ENCODE data around the gene TMC6. TPM values are rescaled to one million over a fixed set of nuclear protein-coding genes. Genes with fewer than 3 reads are reported as not detected.
A peak's percentile ranks its signal among the peaks of the same experiment; 100 is the strongest.

TMC6 gene
- total and polyA plus RNA-seq, 2 of the 4 experiments (the other 2 are of a cell fraction) = 0.19 TPM; not detected in 1

DNA sequence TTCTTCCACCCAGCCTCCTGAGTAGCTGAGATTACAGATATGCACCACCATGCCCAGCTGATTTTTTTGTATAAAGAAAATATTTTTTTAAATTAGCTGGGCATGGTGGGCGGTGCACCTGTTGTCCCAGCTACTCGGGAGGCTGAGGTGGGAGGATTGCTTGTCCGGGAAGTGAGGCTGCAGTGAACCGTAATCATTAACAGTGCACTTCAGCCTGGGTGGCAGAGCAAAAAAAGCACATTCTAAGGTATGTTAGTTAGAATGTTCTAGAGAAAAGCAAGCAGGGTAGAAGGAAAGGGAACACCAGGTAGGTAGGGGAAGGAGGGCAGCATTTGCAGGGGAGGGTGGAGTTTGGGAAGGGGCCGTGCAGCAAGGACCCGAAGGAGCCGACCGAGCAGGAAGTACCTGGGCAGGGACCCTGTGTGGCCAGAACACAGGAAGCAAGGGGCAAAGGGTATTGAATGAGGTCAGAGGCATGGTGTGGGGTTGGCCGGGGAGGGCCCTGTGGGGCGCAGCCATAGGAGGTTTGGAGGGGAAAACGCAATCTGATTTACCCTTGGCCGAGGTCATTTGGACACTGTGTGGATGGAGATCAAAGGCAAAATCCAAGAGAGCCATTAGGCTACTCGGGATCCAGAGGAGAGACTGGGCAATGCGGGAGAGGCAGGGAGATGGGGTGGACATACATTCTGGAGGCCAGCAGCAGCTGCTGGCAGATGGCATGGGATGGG lies 19.9 kb upstream of the TMC6 start:
- POLR2A ChIA-PET (ENCODE audit: unreplicated experiment) = no interaction called here
- dilution Hi-C loops (cut with HindIII; ENCODE audit: low sequenced_read_pairs, unreplicated experiment) = no loop called here
- DNase-seq = no peak

More for the DNA sequence above, 19.9 kb upstream of the TMC6 start:
- Histone ChIP-seq H4K5ac (ENCODE audit: low read depth, low read length) (no peak overlapping the region), H2AFZ (replicated peaks; ENCODE audit: low read length, poor library complexity) (peak overlapping the region; percentile 60), H2BK5ac (ENCODE audit: low read depth, low read length, poor library complexity, severe bottlenecking) (no peak overlapping the region), H2BK120ac (ENCODE audit: low read depth, low read length) (no peak overlapping the region), H3K4ac (ENCODE audit: low read depth, low read length) (no peak overlapping the region), H3K14ac (replicated peaks; ENCODE audit: low read depth, low read length) (no peak overlapping the region), H4K91ac (ENCODE audit: insufficient read depth, low read depth, low read length) (no peak overlapping the region), H3K56ac (ENCODE audit: extremely low read depth, insufficient read depth, low read length) (no peak overlapping the region), H3K23ac (ENCODE audit: low read depth, low read length) (no peak overlapping the region), H3K4me3 (ENCODE audit: insufficient read depth, low read depth, low read length) (no peak overlapping the region), H3K4me1 (ENCODE audit: control insufficient read depth, insufficient read depth, low read length) (peaks cover 3% of the 10 kb centered on the region; the same call in 1 of the 2 replicates), H3K27ac (ENCODE audit: insufficient read depth, low read length) (no peak overlapping the region), H2AK5ac (ENCODE audit: low read depth, low read length) (no peak overlapping the region), H3K27me3 (ENCODE audit: control insufficient read depth, insufficient read depth, low read length) (no peaks in the 10 kb centered on the region; the same call in 1 of the 2 replicates), H2BK20ac (ENCODE audit: low read depth, low read length) (no peak overlapping the region), H4K8ac (ENCODE audit: low read depth in 2 of 2, low read length in 2 of 2) (no peak overlapping the region), H3K18ac (ENCODE audit: low read depth, low read length) (no peak overlapping the region), H3K9me1 (ENCODE audit: insufficient read depth, low read length) (no peaks in the 10 kb centered on the region), H3K9ac (ENCODE audit: low read depth, low read length) (no peak overlapping the region), H2BK15ac (ENCODE audit: low read depth, low read length) (no peak overlapping the region), H3K4me2 (ENCODE audit: low read depth, low read length) (no peak overlapping the region), H4K20me1 (ENCODE audit: insufficient read depth, low read length) (no peaks in the 10 kb centered on the region), H2AK9ac (replicated peaks; ENCODE audit: low read depth, low read length, poor library complexity) (no peak overlapping the region), H3K9me3 (ENCODE audit: control insufficient read depth, insufficient read depth, low read length) (no peaks in the 10 kb centered on the region), H3K36me3 (ENCODE audit: control insufficient read depth, insufficient read depth, low read length) (no peaks in the 10 kb centered on the region), H3K79me1 (ENCODE audit: low read depth in 1 of 2, low read length in 2 of 2) (no peaks in the 10 kb centered on the region)
- WGBS, 2 experiments (ENCODE audit: extremely low coverage in 2 of 2, insufficient read length in 1 of 2) = 53% methylated on average over 9 of the region's 14 CpGs; no CpG with 5 or more reads in 1 of the 2 experiments
- in situ Hi-C loops (cut with MboI; ENCODE audit: low sequenced_read_pairs) = no loop called here
- no peak for ATAC-seq (ENCODE audit: low read depth)
- no TSS peak for BruUV-seq (replicated peaks)
- intact Hi-C loops (cut with micrococcal nuclease) = no loop called here
- no peak for TF ChIP-seq BHLHE40 (IDR thresholded peaks at IDR 0.05; ENCODE audit: low read depth, low read length)
- TF ChIP-seq ELK1 (IDR thresholded peaks at IDR 0.05; ENCODE audit: borderline replicate concordance, low read depth, low read length) = no peak
- TF ChIP-seq SMC3 (IDR thresholded peaks at IDR 0.05; ENCODE audit: low read depth, low read length) = no peak
- TF ChIP-seq NFE2L2 (IDR thresholded peaks at IDR 0.05; ENCODE audit: low read depth, low read length) = no peak
- no peak for TF ChIP-seq USF2 (IDR thresholded peaks at IDR 0.05; ENCODE audit: low read depth, low read length)
- no peak for TF ChIP-seq MAZ (IDR thresholded peaks at IDR 0.05; ENCODE audit: borderline replicate concordance, low read depth, low read length)
- TF ChIP-seq RCOR1 (IDR thresholded peaks at IDR 0.05; ENCODE audit: insufficient replicate concordance, low read length) = no peak
- TF ChIP-seq FOS (IDR thresholded peaks at IDR 0.05; ENCODE audit: low read depth, low read length) = no peak
- no peak for TF ChIP-seq CEBPB (IDR thresholded peaks at IDR 0.05; ENCODE audit: low read depth, low read length)
- no peak for TF ChIP-seq POLR2A (IDR thresholded peaks at IDR 0.05; ENCODE audit: low read depth, low read length)
- no peak for TF ChIP-seq RAD21 (IDR thresholded peaks at IDR 0.05; ENCODE audit: low read length)
- TF ChIP-seq MXI1 (IDR thresholded peaks at IDR 0.05; ENCODE audit: borderline replicate concordance, low read depth, low read length) = no peak
- no peak for TF ChIP-seq CHD1 (IDR thresholded peaks at IDR 0.05; ENCODE audit: low read depth, low read length)
- CTCF ChIA-PET = no interaction called here

Data from IMR-90 (cell line).